Vagina (tissue), 2 donors: ENCODE measurements around the gene NUTM1.

Source experiments
- POLR2A ChIP-seq, 2 donors: fragments of 450-650 bp; IDR thresholded peaks; one replicate each; pipeline ENCODE4 v1.6.1; 2017; ENCODE audit warnings: antibody characterized with exemption in 2 of 2, mild to moderate bottlenecking in 2 of 2, moderate library complexity in 2 of 2
- TF ChIP-seq, protein P1 (sequence below), 3 experiments: fragments of 450-650 bp in 2 of 3; fragments of 200-600 bp in 1 of 3; sonication (generic) in 1 of 3; IDR thresholded peaks; one replicate each; pipeline ENCODE4 v1.5.1; 2017 to 2019; ENCODE audit warnings: antibody characterized with exemption in 3 of 3, mild to moderate bottlenecking in 2 of 3, moderate library complexity in 2 of 3

DNA sequence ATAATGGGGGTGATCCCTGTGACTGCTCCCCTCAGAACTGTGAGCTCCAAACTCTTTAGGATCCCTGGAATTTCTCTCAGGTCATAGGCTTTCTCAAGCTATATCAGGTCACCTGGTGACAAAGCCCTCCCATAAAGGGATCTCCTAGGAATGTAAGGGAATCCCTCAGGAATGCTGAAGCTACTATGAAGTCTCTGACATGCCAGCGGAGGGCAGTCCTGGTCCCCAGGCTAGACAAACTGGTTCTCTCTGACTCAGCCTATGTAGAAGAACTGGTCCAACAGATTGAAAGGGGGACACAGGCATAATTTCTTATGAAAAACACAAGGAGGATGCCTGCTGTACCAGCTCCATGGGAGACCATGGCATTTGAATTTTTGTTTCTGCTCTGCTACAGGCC, 17.2 kb downstream of the NUTM1 start:
- no peak for TF ChIP-seq POLR2A (IDR thresholded peaks at IDR 0.05)
- TF ChIP-seq, protein P1, sequence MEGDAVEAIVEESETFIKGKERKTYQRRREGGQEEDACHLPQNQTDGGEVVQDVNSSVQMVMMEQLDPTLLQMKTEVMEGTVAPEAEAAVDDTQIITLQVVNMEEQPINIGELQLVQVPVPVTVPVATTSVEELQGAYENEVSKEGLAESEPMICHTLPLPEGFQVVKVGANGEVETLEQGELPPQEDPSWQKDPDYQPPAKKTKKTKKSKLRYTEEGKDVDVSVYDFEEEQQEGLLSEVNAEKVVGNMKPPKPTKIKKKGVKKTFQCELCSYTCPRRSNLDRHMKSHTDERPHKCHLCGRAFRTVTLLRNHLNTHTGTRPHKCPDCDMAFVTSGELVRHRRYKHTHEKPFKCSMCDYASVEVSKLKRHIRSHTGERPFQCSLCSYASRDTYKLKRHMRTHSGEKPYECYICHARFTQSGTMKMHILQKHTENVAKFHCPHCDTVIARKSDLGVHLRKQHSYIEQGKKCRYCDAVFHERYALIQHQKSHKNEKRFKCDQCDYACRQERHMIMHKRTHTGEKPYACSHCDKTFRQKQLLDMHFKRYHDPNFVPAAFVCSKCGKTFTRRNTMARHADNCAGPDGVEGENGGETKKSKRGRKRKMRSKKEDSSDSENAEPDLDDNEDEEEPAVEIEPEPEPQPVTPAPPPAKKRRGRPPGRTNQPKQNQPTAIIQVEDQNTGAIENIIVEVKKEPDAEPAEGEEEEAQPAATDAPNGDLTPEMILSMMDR (IDR thresholded peaks at IDR 0.05), result no peak
